Stimulated activated CD8-positive, alpha-beta memory T cell treated with anti-CD3 and anti-CD28 coated beads, Interleukin-12 subunit alpha, Interleukin-12 subunit beta, amount 100 ng/mL, for 1 hour (primary cell): ENCODE data around the gene NAT16.
A peak's percentile ranks its signal among the peaks of the same experiment; 100 is the strongest.
"Not testable (repeated sequence)": the region's sequence is repeated elsewhere in the genome, so short reads cannot be mapped to it uniquely, and the experiment has no call there.

ENCODE experiments used
- DNase-seq: peaks from one replicate; pipeline ENCODE4 v3.0.0-alpha.2; 2020; ENCODE audit warnings: low read depth

The NAT16 gene

DNA sequence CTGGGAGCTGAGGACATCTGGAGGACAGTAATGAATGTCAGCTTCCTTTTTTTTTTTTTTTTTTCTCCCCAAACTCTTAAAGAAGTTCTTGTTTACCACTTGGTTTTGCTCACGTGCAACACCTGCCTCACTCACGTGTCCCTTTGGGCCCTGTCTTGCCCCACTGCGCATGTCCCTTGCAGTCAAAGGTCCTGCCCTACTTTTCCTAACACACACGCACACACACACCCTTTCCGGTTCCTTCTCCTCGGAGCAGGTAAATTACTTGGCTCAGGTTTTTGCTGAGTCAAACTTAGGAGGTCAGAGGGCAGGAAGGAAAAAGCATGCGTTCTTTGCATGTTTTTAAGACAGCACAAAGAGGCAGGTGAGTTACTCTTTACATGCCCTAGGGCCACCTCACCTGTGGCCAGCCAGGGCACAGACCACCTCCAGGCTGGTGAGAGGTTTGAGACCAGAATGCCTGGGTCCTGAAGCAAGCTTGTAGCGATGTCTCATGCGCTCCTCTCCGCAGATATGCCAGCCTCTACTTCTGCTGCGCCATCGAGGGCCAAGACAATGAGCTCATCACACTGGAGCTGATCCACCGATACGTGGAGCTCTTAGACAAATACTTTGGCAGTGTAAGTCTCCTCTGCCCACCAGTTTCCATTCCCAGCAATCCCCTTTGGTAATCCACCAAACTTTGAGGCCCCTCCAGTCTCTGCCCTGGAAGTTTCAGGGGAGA, 23.1 kb downstream of the NAT16 start:
- DNase-seq: no peak

DNA sequence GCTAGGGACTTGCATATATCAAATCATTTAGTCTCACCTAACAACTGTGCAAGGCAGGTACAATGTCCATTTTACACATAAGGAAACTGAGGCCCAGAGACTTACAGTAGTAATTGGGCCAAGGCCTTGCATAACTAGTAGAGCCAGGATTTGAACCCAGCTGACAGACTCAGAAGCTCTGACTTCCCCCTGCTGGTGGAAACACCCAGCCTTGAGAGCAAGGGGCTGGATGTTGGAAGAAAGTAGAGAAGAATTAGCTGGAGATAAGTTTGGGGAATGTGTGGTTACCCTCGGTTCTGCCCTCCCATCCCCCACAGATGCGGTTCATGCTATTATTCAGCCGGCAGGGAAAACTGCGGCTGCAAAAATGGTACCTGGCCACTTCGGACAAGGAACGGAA, 23.8 kb downstream of the NAT16 start:
- DNase-seq: no peak

DNA sequence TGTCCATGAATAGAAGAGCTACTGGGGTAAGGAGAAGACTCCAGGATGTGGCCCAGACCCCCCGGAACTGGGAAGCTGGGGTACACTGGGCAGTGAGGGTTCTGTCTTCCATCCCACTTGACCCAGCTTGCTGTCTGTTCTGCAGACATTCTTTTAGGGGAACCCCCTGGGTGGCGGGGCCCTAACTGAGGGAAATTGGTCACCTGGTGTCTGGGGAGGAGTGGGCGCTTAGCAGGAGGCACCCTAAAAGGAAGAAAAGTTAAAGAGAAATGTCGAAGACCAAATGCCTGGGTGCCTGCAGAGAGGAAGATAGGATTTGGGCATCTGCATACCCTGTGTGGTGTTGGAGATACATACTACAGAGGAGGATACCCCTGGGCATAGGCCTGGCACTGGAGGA, 24.8 kb downstream of the NAT16 start:
- no peak for DNase-seq

DNA sequence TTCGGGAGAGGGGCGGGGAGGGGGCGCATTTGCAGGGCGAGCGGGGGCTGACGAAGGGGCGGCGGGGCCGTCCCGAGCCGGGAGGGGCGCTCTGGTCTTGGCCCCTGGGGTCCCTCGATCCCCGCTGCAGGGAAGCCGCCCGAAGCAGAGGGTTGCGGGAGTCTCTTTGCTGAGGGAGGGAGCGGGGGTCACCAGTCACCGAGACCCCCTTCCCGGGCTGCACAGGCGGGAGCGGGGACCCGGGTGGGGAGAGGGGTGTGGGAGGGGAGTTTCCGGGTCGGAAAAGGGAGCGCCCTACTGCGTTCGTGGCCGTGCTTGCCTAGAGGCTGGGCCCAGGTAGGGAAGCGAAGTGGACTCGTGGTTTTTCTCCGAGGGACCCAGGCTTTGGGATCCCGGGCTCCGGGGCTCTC, 25.4 kb downstream of the NAT16 start:
- DNase-seq: no peak

DNA sequence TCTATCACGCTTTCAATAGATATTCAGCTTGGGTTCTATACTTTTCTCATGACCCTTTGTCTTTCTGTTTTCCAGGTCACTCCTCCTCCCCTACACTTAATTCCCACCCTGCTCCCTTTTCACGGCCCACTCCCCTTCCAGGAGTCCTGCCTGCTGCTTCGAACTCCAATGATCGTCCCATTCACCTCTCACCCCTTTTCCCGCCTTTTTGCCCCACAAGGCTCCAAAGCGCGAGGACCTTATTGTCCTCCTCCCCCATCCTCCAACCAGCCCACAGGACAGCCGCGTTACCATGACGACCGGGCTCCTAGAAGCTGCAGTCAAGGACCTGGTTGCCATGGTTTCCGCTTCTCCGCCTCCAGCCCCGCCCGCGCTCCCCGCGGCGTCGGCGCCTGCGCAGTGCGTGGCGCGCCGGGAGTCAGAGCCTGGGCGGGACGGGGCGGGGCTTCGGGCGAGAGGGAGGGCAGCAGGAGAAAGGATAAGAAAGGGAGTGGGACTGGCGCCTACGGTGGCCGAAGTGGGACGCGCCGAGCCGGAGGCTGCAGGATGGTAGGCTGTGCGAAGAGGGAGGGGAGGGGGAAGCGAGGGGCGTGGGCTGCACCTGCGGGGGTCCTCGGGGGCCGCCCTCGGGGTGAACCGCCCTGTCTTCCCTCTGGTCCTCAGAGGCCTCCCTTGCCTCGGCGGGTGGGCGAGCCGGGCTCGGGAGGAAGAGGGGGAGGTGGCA, 26.0 kb downstream of the NAT16 start, which contains the start of gene AP1S1:
AP1S1 (plus strand) TSS at position 508 of the 724 bp plus-strand sequence; CDS start at position 547, 39 bp downstream.
- peak; percentile 78 for DNase-seq

DNA sequence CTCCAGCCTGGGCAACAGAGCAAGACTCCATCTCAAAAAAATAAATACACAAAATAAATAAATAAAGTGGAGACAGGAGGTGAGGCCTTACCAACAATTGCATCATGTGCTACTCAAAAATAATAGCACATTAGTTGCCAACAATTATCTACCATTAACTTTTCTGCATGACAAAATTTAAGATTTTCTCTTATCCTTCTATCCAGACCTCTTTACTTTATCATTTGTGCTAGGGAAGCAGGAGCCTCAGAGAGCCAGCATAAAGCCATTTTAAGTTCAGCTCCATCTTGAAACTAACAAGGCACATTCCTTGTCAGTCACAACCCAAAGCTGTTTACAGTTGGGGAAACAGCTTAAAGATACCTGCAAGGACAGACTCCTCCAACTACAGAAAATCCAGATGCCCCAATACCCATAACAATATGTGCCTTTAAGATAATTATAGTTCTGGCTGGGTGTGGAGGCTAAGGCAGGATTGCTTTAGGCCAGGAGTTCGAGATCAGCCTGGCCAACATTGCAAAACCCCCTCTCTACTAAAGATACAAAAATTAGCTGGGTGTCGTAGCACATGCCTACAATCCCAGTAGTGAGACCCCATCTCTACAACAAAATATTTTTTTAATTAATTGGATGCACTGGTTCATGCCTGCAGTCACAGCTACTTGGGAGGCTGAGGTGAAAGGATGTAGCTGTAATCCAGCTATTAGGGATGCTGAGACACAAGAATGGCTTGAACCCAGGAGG, 28.0 kb downstream of the NAT16 start:
- no peak for DNase-seq

DNA sequence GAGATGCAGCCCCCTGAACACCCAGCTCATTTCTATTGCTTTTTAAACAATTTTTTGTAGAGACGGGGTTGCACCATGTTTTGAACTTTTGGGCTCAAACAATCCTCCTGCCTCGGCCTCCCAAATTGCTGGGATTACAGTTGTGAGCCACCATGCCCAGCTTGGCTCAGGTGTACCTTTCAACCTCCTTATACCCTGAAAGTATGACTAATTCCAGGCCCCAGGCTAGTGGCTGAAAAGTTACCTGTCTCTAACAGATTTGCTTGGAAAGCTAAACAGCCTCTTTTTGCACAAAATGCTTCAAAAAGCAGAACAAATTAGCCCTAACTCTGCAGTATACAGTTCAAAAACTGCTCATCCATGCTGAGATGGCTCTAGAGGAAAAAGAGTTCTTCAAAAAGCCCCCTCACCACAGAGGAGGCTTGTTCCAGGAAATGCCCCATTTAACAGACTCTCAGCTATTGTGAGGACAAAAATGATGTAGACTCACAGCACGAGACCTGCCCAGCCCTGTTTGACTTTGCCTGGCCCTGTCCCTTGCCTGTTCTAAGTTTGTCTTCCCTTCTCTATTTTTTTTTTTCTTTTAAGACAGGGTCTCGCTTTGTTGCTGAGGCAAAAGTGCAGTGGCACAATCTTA, 39.2 kb downstream of the NAT16 start:
- DNase-seq: no peak

DNA sequence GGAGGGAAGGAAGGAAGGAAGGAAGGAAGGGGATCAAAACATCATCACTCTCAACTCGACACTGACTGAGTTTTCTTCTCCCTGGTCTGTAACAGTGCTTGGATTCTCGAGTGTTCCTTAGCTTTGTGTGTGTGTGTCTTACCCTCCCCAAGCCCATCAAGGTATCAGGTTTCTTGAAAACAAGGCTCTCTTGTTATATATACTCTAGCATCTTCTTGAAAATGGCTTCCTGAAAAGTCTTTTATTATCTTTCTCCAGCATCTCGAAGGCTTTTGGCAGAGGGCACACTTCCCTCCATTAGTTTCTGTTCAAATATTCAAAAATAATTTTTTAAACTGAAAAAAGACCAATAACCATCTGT, 39.8 kb downstream of the NAT16 start:
- no peak for DNase-seq

DNA sequence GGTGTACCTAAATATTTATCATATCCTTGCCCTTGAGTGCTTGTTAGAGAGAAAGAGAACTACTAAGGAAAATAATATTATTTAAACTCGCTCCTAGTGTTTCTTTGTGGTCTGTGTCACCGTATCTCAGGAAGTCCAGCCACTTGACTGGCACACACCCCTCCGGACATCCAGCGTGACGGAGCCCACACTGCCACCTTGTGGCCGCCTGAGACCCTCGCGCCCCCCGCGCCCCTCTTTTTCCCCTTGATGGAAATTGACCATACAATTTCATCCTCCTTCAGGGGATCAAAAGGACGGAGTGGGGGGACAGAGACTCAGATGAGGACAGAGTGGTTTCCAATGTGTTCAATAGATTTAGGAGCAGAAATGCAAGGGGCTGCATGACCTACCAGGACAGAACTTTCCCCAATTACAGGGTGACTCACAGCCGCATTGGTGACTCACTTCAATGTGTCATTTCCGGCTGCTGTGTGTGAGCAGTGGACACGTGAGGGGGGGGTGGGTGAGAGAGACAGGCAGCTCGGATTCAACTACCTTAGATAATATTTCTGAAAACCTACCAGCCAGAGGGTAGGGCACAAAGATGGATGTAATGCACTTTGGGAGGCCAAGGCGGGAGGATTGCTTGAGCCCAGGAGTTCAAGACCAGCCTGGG, 41.8 kb downstream of the NAT16 start:
- peak; percentile 77 for DNase-seq

DNA sequence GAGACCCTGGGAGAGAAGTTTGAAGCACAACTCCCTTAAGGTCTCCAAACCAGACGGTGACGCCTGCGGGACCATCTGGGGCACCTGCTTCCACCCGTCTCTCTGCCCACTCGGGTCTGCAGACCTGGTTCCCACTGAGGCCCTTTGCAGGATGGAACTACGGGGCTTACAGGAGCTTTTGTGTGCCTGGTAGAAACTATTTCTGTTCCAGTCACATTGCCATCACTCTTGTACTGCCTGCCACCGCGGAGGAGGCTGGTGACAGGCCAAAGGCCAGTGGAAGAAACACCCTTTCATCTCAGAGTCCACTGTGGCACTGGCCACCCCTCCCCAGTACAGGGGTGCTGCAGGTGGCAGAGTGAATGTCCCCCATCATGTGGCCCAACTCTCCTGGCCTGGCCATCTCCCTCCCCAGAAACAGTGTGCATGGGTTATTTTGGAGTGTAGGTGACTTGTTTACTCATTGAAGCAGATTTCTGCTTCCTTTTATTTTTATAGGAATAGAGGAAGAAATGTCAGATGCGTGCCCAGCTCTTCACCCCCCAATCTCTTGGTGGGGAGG, 42.4 kb downstream of the NAT16 start:
- DNase-seq: no peak

DNA sequence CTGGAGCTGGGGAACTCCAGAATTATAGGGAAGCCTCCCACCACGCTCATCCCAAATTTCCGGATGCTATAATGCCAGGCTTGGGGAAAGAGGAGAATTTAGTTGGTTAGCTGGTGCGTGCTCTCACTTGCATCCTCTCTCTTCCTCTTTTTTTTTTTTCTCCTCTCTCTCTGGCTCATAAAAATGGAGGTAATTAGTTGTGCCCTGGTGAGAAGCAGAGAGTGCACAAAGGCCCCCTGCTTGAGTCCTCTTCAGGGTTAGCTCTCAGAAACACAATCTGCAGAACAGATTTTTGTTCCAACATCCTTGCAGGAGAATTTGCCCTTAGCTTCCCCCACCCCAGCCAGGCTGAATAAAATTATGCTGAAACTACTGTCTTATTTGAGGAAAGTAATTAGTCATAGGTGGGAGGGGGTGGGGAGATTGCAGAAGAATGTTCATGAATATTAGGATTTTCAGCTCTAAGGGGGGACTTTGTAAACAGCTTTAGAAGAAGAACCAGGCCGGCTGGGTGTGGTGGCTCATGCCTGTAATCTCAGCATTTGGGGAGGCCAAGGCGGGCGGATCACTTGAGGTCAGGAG, 45.6 kb downstream of the NAT16 start:
- DNase-seq: no peak

DNA sequence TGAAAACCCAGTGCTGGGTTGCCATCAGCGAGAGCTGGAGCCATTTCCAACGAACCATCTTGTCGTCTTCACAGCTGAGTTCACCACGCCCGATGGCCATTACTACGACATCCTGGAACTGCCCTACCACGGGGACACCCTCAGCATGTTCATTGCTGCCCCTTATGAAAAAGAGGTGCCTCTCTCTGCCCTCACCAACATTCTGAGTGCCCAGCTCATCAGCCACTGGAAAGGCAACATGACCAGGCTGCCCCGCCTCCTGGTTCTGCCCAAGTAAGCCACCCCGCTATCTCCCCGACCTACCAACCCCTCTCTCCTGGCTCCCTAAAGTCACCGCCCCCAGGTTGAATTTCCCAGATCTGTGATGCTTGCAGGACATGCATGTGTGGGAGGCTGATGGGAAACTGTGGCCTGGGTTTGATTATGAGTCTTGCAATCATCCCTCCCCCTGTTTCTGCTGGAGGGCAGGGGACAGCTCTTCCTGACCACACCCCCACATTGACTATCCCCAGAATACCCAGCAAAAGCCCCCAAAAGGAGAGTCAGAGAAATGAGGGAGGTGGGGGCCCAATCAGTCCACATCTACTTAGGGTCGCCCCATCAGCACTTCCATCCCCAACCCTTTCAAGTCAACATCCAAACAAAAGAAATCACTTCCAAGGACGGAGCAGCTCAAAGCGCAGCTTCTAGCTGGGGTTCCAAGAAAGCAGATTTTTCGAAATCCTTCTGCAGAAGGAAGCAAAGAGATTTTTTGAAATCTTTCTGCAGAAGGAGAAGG, 46.3 kb downstream of the NAT16 start:
- no peak for DNase-seq

DNA sequence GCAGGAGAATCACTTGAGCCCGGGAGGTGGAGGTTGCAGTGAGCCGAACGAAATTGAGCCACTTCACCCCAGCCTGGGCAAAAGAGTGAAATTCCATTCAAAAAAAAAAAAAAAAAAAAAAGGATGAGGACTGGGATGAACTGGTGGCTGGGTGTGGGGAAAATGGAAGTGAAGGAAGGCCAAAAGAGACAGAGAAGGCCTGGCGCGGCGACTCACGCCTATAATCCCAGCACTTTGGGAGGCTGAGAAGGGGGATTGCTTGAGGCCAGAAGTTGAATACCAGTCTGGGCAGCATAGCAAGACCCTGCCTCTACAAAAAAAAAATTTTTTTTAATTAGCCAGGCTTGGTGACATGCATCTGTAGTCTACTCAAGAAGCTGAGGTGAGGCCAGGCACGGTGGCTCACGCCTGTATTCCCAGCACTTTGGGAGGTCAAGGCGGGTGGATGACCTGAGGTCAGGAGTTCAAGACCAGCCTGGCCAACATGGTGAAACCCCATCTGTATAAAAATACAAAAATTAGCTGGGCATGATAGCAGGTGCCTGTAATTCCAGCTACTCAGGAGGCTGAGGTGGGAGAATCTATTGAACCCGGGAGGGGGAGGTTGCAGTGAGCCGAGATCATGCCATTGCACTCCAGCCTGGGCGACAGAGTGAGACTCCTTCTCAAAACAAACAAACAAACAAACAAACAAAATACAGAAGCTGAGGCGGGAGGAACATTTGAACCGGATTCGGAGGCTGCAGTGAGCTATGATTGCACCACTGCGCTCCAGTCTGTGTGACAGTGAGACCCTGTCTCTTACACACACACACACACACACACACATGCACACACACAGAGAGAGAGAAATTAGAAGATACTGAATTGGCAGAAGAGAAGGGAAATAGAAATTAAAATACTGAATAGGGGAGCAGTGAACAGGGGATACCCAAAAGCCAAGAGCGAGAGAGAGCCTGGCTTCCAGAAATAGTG, 47.2 kb downstream of the NAT16 start:
- DNase-seq: not testable (repeated sequence)

DNA sequence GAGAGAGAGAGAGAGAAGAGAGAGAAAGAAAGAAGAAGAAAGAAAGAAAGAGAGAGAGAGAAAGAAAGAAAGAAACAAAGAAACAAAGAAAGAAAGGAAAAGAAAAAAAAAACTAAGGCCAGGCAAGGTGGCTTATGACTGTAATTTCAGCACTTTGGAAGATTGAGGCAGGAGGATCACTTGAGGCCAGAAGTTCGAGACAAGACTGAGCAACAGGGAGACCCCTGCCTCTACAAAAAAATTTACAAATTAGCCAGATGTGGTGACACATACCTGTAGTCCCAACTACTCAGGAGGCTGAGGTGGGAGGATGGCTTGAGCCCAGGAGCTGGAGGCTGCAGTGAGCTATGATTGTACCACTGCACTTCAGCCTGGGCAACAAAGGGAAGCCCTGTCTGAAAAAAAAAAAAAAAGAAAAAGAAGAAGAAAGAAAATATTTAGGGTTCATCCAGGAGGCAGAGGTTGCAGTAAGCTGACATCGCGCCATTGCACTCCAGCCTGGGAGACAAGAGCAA, 50.4 kb downstream of the NAT16 start:
- DNase-seq: no peak

DNA sequence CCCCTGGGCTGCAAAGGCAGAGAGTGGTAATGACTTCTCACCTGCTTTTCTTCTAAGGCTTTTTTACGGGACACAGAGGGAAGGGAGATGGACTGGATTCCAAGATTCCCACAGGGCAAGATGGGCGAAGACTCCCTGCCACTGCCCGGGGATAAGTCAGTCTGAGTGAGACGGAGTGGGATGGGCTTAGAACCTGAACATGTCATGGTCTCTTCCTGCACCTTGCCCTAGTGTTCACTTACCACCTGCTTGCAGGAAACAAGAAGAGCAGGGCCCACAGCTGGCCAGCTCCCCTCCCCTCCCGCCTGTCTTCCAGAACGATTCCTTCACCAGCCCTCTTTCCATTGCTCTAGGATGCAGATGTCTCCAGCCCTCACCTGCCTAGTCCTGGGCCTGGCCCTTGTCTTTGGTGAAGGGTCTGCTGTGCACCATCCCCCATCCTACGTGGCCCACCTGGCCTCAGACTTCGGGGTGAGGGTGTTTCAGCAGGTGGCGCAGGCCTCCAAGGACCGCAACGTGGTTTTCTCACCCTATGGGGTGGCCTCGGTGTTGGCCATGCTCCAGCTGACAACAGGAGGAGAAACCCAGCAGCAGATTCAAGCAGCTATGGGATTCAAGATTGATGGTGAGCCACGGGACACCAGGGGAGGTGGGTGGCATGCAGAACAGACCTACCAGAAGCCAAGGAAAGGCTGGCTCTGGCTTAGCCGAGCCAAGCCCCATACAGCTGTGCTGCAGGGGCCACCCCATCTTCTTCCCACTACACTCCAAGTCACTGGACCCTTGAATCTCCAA, 51.9 kb downstream of the NAT16 start:
- no peak for DNase-seq

DNA sequence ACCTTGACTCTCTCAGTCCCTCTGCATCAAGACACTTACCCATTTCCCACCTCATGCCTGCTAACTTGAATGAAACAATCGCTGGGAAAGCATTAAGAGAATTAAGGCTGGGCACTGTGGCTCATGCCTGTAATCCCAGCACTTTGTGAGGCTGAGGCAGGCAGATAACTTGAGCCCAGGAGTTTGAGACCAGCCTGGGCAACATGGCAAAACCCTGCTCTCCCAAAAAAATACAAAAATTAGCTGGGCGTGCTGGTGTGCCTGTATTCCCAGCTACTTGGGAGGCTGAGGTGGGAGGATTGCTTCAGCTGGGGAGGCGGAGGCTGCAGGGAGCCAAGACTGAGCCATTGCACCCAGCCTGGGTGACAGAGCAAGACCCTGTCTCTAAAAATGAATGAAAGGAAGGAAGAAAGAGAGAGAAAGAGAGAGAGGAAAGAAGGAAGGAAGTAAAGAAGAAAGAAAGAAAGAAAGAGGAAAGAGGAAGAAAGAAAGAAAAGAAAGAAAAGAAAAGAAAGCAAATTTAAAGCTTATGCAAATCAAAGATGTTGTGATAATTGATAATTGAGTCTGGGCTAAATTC, 52.5 kb downstream of the NAT16 start:
- no peak for DNase-seq

DNA sequence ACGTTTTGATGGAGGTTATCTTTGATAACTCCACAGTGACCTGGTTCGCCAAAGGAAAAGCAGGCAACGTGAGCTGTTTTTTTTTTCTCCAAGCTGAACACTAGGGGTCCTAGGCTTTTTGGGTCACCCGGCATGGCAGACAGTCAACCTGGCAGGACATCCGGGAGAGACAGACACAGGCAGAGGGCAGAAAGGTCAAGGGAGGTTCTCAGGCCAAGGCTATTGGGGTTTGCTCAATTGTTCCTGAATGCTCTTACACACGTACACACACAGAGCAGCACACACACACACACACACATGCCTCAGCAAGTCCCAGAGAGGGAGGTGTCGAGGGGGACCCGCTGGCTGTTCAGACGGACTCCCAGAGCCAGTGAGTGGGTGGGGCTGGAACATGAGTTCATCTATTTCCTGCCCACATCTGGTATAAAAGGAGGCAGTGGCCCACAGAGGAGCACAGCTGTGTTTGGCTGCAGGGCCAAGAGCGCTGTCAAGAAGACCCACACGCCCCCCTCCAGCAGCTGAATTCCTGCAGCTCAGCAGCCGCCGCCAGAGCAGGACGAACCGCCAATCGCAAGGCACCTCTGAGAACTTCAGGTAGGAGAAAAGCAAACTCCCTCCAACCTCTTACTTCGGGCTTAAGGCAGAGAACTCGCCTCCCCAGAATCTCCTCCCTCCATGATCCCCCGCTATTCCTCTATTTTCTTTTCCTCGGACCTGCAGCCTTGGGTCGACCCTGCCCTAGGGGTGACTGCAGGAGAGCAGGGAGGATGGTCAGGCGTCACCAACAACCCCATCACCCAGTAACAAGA, 53.2 kb downstream of the NAT16 start, which contains the start of gene SERPINE1:
SERPINE1 (plus strand) TSS at position 454 of the 809 bp plus-strand sequence. CDS start 1,290 bp downstream, outside the sequence.
- DNase-seq: peak; percentile 29
